Measurements from ENCODE around the gene TBL1X.
A peak's percentile ranks its signal among the peaks of the same experiment; 100 is the strongest.
"Not testable (repeated sequence)": the region's sequence is repeated elsewhere in the genome, so short reads cannot be mapped to it uniquely, and the experiment has no call there.

TBL1X gene

GRCh38 chrX:9765737-9766097 lies 300.9 kb downstream of the TBL1X start, which contains the start of gene GPR143:
Gene GPR143 (minus strand): TSS chrX:9765847. CDS start chrX:9765817, 30 bp downstream.
- no peaks in the 10 kb centered on the region for H3K36me3 ChIP-seq (ENCODE audit: insufficient read depth, low read length)
- no peaks in the 10 kb centered on the region for H3K9me3 ChIP-seq (ENCODE audit: insufficient read depth, low read depth, low read length)
- 3% methylated on average over 25 of the region's 26 CpGs for WGBS
- H3K9ac ChIP-seq (ENCODE audit: low read depth, low read length), result peak within 1 kb of the TSS; percentile 79
- H3K27ac ChIP-seq (ENCODE audit: low read depth, low read length), result no peak within 1 kb of the TSS
- H3K4me3 ChIP-seq (ENCODE audit: low read length), result peak within 1 kb of the TSS; percentile 64
- H3K27me3 ChIP-seq (ENCODE audit: insufficient read depth, low read length), result peaks cover 3% of the 10 kb centered on the region; the same call in 1 of the 2 replicates
- peaks cover 4% of the 10 kb centered on the region; the same call in 1 of the 2 replicates for H3K4me1 ChIP-seq (ENCODE audit: insufficient read depth, low read length)

GRCh38 chrX:9767375-9767774 lies 302.5 kb downstream of the TBL1X start:
- H3K27me3 ChIP-seq (ENCODE audit: insufficient read depth, low read length), result peaks cover 3% of the 10 kb centered on the region; the same call in 1 of the 2 replicates
- no peaks in the 10 kb centered on the region for H3K36me3 ChIP-seq (ENCODE audit: insufficient read depth, low read length)
- H3K4me1 ChIP-seq (ENCODE audit: insufficient read depth, low read length), result peaks cover 4% of the 10 kb centered on the region; the same call in 1 of the 2 replicates
- WGBS, result 82% methylated on average over 6 of the region's 6 CpGs
- H3K4me3 ChIP-seq (ENCODE audit: low read length), result no peak overlapping the region
- no peak overlapping the region for H3K27ac ChIP-seq (ENCODE audit: low read depth, low read length)
- H3K9ac ChIP-seq (ENCODE audit: low read depth, low read length), result no peak overlapping the region
- no peaks in the 10 kb centered on the region for H3K9me3 ChIP-seq (ENCODE audit: insufficient read depth, low read depth, low read length)

GRCh38 chrX:9768321-9768839 lies 303.5 kb downstream of the TBL1X start:
- WGBS, result 95% methylated on average over 5 of the region's 5 CpGs

GRCh38 chrX:9770319-9770718 lies 305.5 kb downstream of the TBL1X start:
- H3K27ac ChIP-seq (ENCODE audit: low read depth, low read length), result no peak overlapping the region
- WGBS, result 52% methylated on average over 1 of the region's 1 CpG
- peaks cover 4% of the 10 kb centered on the region; the same call in 1 of the 2 replicates for H3K4me1 ChIP-seq (ENCODE audit: insufficient read depth, low read length)

More at GRCh38 chrX:9768321-9768839, 303.5 kb downstream of the TBL1X start:
- not testable (repeated sequence) for H3K27ac ChIP-seq (ENCODE audit: low read depth, low read length); H3K9me3 ChIP-seq (ENCODE audit: insufficient read depth, low read depth, low read length); H3K27me3 ChIP-seq (ENCODE audit: insufficient read depth, low read length); H3K36me3 ChIP-seq (ENCODE audit: insufficient read depth, low read length); H3K4me1 ChIP-seq (ENCODE audit: insufficient read depth, low read length); H3K4me3 ChIP-seq (ENCODE audit: low read length); H3K9ac ChIP-seq (ENCODE audit: low read depth, low read length)

GRCh38 chrX:9772943-9773342 lies 308.1 kb downstream of the TBL1X start:
- 100% methylated on average over 5 of the region's 6 CpGs for WGBS

More at GRCh38 chrX:9770319-9770718, 305.5 kb downstream of the TBL1X start:
- Histone ChIP-seq H3K4me3 (ENCODE audit: low read length) (no peak overlapping the region), H3K9ac (ENCODE audit: low read depth, low read length) (no peak overlapping the region), H3K36me3 (ENCODE audit: insufficient read depth, low read length) (no peaks in the 10 kb centered on the region), H3K27me3 (ENCODE audit: insufficient read depth, low read length) (peaks cover 3% of the 10 kb centered on the region; the same call in 1 of the 2 replicates), H3K9me3 (ENCODE audit: insufficient read depth, low read depth, low read length) (no peaks in the 10 kb centered on the region)

GRCh38 chrX:9775930-9776329 lies 311.1 kb downstream of the TBL1X start:
- Histone ChIP-seq H3K36me3 (ENCODE audit: insufficient read depth, low read length) (no peaks in the 10 kb centered on the region), H3K9me3 (ENCODE audit: insufficient read depth, low read depth, low read length) (no peaks in the 10 kb centered on the region), H3K4me1 (ENCODE audit: insufficient read depth, low read length) (no peaks in the 10 kb centered on the region), H3K4me3 (ENCODE audit: low read length) (no peak overlapping the region), H3K27ac (ENCODE audit: low read depth, low read length) (no peak overlapping the region), H3K27me3 (ENCODE audit: insufficient read depth, low read length) (no peaks in the 10 kb centered on the region), H3K9ac (ENCODE audit: low read depth, low read length) (no peak overlapping the region)
- 87% methylated on average over 8 of the region's 8 CpGs for WGBS

More at GRCh38 chrX:9772943-9773342, 308.1 kb downstream of the TBL1X start:
- Histone ChIP-seq H3K27me3 (ENCODE audit: insufficient read depth, low read length) (no peaks in the 10 kb centered on the region), H3K27ac (ENCODE audit: low read depth, low read length) (no peak overlapping the region), H3K9ac (ENCODE audit: low read depth, low read length) (no peak overlapping the region), H3K4me1 (ENCODE audit: insufficient read depth, low read length) (no peaks in the 10 kb centered on the region), H3K9me3 (ENCODE audit: insufficient read depth, low read depth, low read length) (no peaks in the 10 kb centered on the region), H3K36me3 (ENCODE audit: insufficient read depth, low read length) (no peaks in the 10 kb centered on the region), H3K4me3 (ENCODE audit: low read length) (no peak overlapping the region)

GRCh38 chrX:9781941-9782340 lies 317.1 kb downstream of the TBL1X start:
- H3K9ac ChIP-seq (ENCODE audit: low read depth, low read length), result no peak overlapping the region
- H3K36me3 ChIP-seq (ENCODE audit: insufficient read depth, low read length), result no peaks in the 10 kb centered on the region
- no peak overlapping the region for H3K27ac ChIP-seq (ENCODE audit: low read depth, low read length)
- peaks cover 10% of the 10 kb centered on the region; the same call in 1 of the 2 replicates for H3K27me3 ChIP-seq (ENCODE audit: insufficient read depth, low read length)
- no peaks in the 10 kb centered on the region for H3K4me1 ChIP-seq (ENCODE audit: insufficient read depth, low read length)
- no peaks in the 10 kb centered on the region for H3K9me3 ChIP-seq (ENCODE audit: insufficient read depth, low read depth, low read length)
- H3K4me3 ChIP-seq (ENCODE audit: low read length), result no peak overlapping the region
- 87% methylated on average over 5 of the region's 7 CpGs for WGBS

GRCh38 chrX:9784332-9784731 lies 319.5 kb downstream of the TBL1X start:
- Histone ChIP-seq H3K9me3 (ENCODE audit: insufficient read depth, low read depth, low read length) (no peaks in the 10 kb centered on the region), H3K4me3 (ENCODE audit: low read length) (no peak overlapping the region), H3K27me3 (ENCODE audit: insufficient read depth, low read length) (peaks cover 18% of the 10 kb centered on the region; the same call in 1 of the 2 replicates), H3K9ac (ENCODE audit: low read depth, low read length) (no peak overlapping the region), H3K4me1 (ENCODE audit: insufficient read depth, low read length) (peaks cover 11% of the 10 kb centered on the region), H3K27ac (ENCODE audit: low read depth, low read length) (no peak overlapping the region), H3K36me3 (ENCODE audit: insufficient read depth, low read length) (no peaks in the 10 kb centered on the region)
- WGBS, result 95% methylated on average over 8 of the region's 8 CpGs

GRCh38 chrX:9785254-9785943 lies 320.5 kb downstream of the TBL1X start:
- Histone ChIP-seq H3K9me3 (ENCODE audit: insufficient read depth, low read depth, low read length) (no peaks in the 10 kb centered on the region), H3K9ac (ENCODE audit: low read depth, low read length) (peak overlapping the region; percentile 64), H3K4me1 (ENCODE audit: insufficient read depth, low read length) (peaks cover 19% of the 10 kb centered on the region), H3K36me3 (ENCODE audit: insufficient read depth, low read length) (no peaks in the 10 kb centered on the region), H3K27me3 (ENCODE audit: insufficient read depth, low read length) (peaks cover 18% of the 10 kb centered on the region; the same call in 1 of the 2 replicates), H3K27ac (ENCODE audit: low read depth, low read length) (no peak overlapping the region), H3K4me3 (ENCODE audit: low read length) (peak overlapping the region; percentile 59)
- WGBS, result 5% methylated on average over 58 of the region's 58 CpGs

- Histone ChIP-seq H3K9me3 (ENCODE audit: insufficient read depth, low read depth, low read length) (no peaks in the 10 kb centered on the region), H3K27ac (ENCODE audit: low read depth, low read length) (no peak within 1 kb of the TSS; the same call in 1 of the 2 replicates), H3K9ac (ENCODE audit: low read depth, low read length) (peak within 1 kb of the TSS; percentile 64), H3K4me3 (ENCODE audit: low read length) (peak within 1 kb of the TSS; percentile 79), H3K4me1 (ENCODE audit: insufficient read depth, low read length) (peaks cover 27% of the 10 kb centered on the region), H3K27me3 (ENCODE audit: insufficient read depth, low read length) (peaks cover 18% of the 10 kb centered on the region; the same call in 1 of the 2 replicates), H3K36me3 (ENCODE audit: insufficient read depth, low read length) (no peaks in the 10 kb centered on the region)
- under 1% methylated on average over 107 of the region's 132 CpGs for WGBS
Measured at GRCh38 chrX:9785944-9786797, 321.3 kb downstream of the TBL1X start, which contains the start of gene SHROOM2. Gene SHROOM2 (plus strand): TSS chrX:9786429. CDS start chrX:9786546, 117 bp downstream.

Measured in HUES64 (cell line).